H1 (cell line): ENCODE data around the gene SLFNL1. TPM values are rescaled to one million over a fixed set of nuclear protein-coding genes. Genes with fewer than 3 reads are reported as not detected.

Experiments
- CTCF ChIA-PET: fragments of 300-600 bp; sonication (Branson Sonifier 250); formaldehyde crosslinking; loops from one replicate; lab custom pipeline; 2021; ENCODE audit not compliant: partially characterized antibody; lab: Charles Lee
- POLR2A ChIA-PET: fragments of 300-600 bp; sonication (Branson Sonifier 250); formaldehyde crosslinking; loops from one replicate; lab custom pipeline; 2021; ENCODE audit warnings: inconsistent platforms; ENCODE audit not compliant: partially characterized antibody; lab: Charles Lee
- DNase-seq, 2 experiments: peaks; one replicate each; pipeline versions ENCODE4 v3.0.0 to v3.0.0-alpha.2; 2010 to 2022; ENCODE audit warnings: low spot score in 2 of 2, low read depth in 1 of 2, mixed read lengths in 1 of 2
- FAIRE-seq: peaks from 2 replicates; lab custom pipeline; 2011; peaks lifted over from hg19 to GRCh38; lab: Jason Lieb, UNC
- H2AFZ ChIP-seq: 2 replicates; pipeline ENCODE4 v1.8.1; 2012; ENCODE audit warnings: low read length, inconsistent platforms
- H2AK5ac ChIP-seq: 2 replicates; pipeline ENCODE4 v1.6.1; 2013; ENCODE audit warnings: low read depth, low read length
- H2BK120ac ChIP-seq: replicated peaks from 2 replicates; pipeline ENCODE3; 2013; ENCODE audit warnings: low read depth, low read length, inconsistent platforms
- H2BK12ac ChIP-seq: 2 replicates; pipeline ENCODE4 v1.6.1; 2013; ENCODE audit warnings: low read depth, low read length
- H2BK15ac ChIP-seq: 2 replicates; pipeline ENCODE4 v1.6.1; 2013; ENCODE audit warnings: low read length
- H2BK20ac ChIP-seq: 2 replicates; pipeline ENCODE4 v1.6.1; 2013; ENCODE audit warnings: low read length
- H2BK5ac ChIP-seq: 2 replicates; pipeline ENCODE4 v1.6.1; 2013; ENCODE audit warnings: low read depth, low read length
- H3K14ac ChIP-seq: 2 replicates; pipeline ENCODE4 v1.6.1; 2013; ENCODE audit warnings: inconsistent platforms; ENCODE audit not compliant: insufficient read length
- H3K18ac ChIP-seq: 2 replicates; pipeline ENCODE4 v1.6.1; 2013; ENCODE audit warnings: low read length; ENCODE audit errors: extremely low read depth
- H3K23ac ChIP-seq: 2 replicates; pipeline ENCODE4 v1.6.1; 2013; ENCODE audit warnings: inconsistent platforms; ENCODE audit not compliant: insufficient read length
- H3K23me2 ChIP-seq: 2 replicates; pipeline ENCODE4 v1.6.1; 2013; ENCODE audit warnings: low read depth, low read length
- H3K27ac ChIP-seq: 2 replicates; pipeline ENCODE4 v1.6.1; 2011; ENCODE audit warnings: low read depth, low read length, inconsistent platforms
- H3K27me3 ChIP-seq, 4 experiments: replicated peaks in 1 of 4; 1 replicate in 1 of 4; 2 replicates in 3 of 4; pipeline versions ENCODE4 v1.6.1 to v1.8.1; 2011 to 2013; ENCODE audit warnings: low read length in 3 of 4, mild to moderate bottlenecking in 3 of 4, inconsistent platforms in 2 of 4, mixed read lengths in 2 of 4, moderate library complexity in 1 of 4; ENCODE audit not compliant: control insufficient read depth in 3 of 4, insufficient read depth in 3 of 4; ENCODE audit errors: extremely low read depth in 1 of 4
- H3K36me3 ChIP-seq, 4 experiments: 2 replicates each; pipeline versions ENCODE4 v1.6.1 to v1.8.1; 2011 to 2013; ENCODE audit warnings: mild to moderate bottlenecking in 4 of 4, low read length in 3 of 4, moderate library complexity in 2 of 4, control low read depth in 1 of 4, inconsistent platforms in 1 of 4; ENCODE audit not compliant: insufficient read depth in 4 of 4, control insufficient read depth in 2 of 4
- H3K4ac ChIP-seq: replicated peaks from 2 replicates; pipeline ENCODE3; 2013; ENCODE audit warnings: low read length, low read depth, mixed read lengths, inconsistent platforms; ENCODE audit not compliant: insufficient read length
- H3K4me1 ChIP-seq, 4 experiments: replicated peaks in 1 of 4; 1 replicate in 1 of 4; 2 replicates in 3 of 4; pipeline versions ENCODE4 v1.6.1 to v1.8.1; 2011 to 2013; ENCODE audit warnings: low read length in 3 of 4, inconsistent platforms in 2 of 4, mixed read lengths in 1 of 4; ENCODE audit not compliant: insufficient read depth in 4 of 4, control insufficient read depth in 3 of 4
- H3K4me2 ChIP-seq, 2 experiments: 2 replicates each; pipeline versions ENCODE4 v1.6.1 to v1.8.1; 2011 to 2013; ENCODE audit warnings: low read depth in 2 of 2, low read length in 2 of 2, control low read depth in 1 of 2, inconsistent platforms in 1 of 2, mild to moderate bottlenecking in 1 of 2; ENCODE audit not compliant: insufficient read depth in 1 of 2
- H3K4me3 ChIP-seq, 4 experiments: fragments of 200-600, 300-600 bp in 1 of 4; sonication (generic), shearing (Covaris generic), sonication (Bioruptor Twin) in 1 of 4; 2 replicates each; pipeline versions ENCODE4 v1.5.1 to v1.8.1; 2011 to 2016; ENCODE audit warnings: low read length in 4 of 4, low read depth in 3 of 4, control low read depth in 2 of 4, inconsistent platforms in 2 of 4, mild to moderate bottlenecking in 2 of 4, mixed read lengths in 1 of 4, moderate library complexity in 1 of 4; ENCODE audit not compliant: insufficient read depth in 2 of 4; ENCODE audit errors: extremely low read depth in 1 of 4
- H3K56ac ChIP-seq: replicated peaks from 2 replicates; pipeline ENCODE3; 2013; ENCODE audit warnings: low read depth, mild to moderate bottlenecking, mixed read lengths, low read length, inconsistent platforms; ENCODE audit not compliant: insufficient read length
- H3K79me1 ChIP-seq: 2 replicates; pipeline ENCODE4 v1.6.1; 2013; ENCODE audit warnings: low read depth, low read length, control low read depth
- H3K79me2 ChIP-seq, 2 experiments: 2 replicates each; pipeline versions ENCODE4 v1.6.1 to v1.8.1; 2012 to 2013; ENCODE audit warnings: low read length in 2 of 2, mild to moderate bottlenecking in 2 of 2, inconsistent platforms in 1 of 2; ENCODE audit not compliant: insufficient read depth in 2 of 2, control insufficient read depth in 1 of 2
- H3K9ac ChIP-seq, 4 experiments: replicated peaks in 1 of 4; 1 replicate in 1 of 4; 2 replicates in 3 of 4; pipeline versions ENCODE4 v1.6.1 to v1.8.1; 2011 to 2013; ENCODE audit warnings: low read depth in 3 of 4, low read length in 3 of 4, control low read depth in 2 of 4, mild to moderate bottlenecking in 2 of 4, moderate library complexity in 2 of 4, inconsistent platforms in 1 of 4; ENCODE audit errors: extremely low read depth in 1 of 4
- H3K9me3 ChIP-seq, 2 experiments: 2 replicates each; pipeline versions ENCODE4 v1.6.1 to v1.8.1; 2012 to 2013; ENCODE audit warnings: mild to moderate bottlenecking in 2 of 2, moderate library complexity in 2 of 2, control low read depth in 1 of 2, inconsistent platforms in 1 of 2, low read depth in 1 of 2, low read length in 1 of 2, mixed read lengths in 1 of 2; ENCODE audit not compliant: insufficient read depth in 2 of 2
- H4K20me1 ChIP-seq, 2 experiments: replicated peaks in 1 of 2; 2 replicates each; pipeline versions ENCODE3 to v1.8.1; 2011 to 2013; ENCODE audit warnings: inconsistent platforms in 2 of 2, low read length in 2 of 2, mild to moderate bottlenecking in 1 of 2; ENCODE audit not compliant: insufficient read depth in 2 of 2, control insufficient read depth in 1 of 2
- H4K5ac ChIP-seq: 2 replicates; pipeline ENCODE4 v1.6.1; 2013; ENCODE audit warnings: low read length, low read depth, mixed read lengths, inconsistent platforms; ENCODE audit not compliant: insufficient read length
- H4K8ac ChIP-seq: 2 replicates; pipeline ENCODE4 v1.8.0; 2013; ENCODE audit warnings: mild to moderate bottlenecking, moderate library complexity, low read length, inconsistent platforms; ENCODE audit not compliant: insufficient read depth; ENCODE audit errors: extremely low read depth
- H4K91ac ChIP-seq: replicated peaks from 2 replicates; pipeline ENCODE3; 2013; ENCODE audit warnings: low read length, mixed read lengths, inconsistent platforms; ENCODE audit not compliant: insufficient read length
- CREB1 ChIP-seq: IDR thresholded peaks from 2 replicates; pipeline ENCODE4 v1.6.1; 2012; ENCODE audit warnings: inconsistent platforms
- HDAC2 ChIP-seq, 2 experiments: fragments of 300-600 bp in 1 of 2; sonication (generic) in 1 of 2; IDR thresholded peaks; 2 replicates each; pipeline ENCODE4 v1.6.1; 2011 to 2012; ENCODE audit warnings: low read depth in 2 of 2, low read length in 2 of 2, mild to moderate bottlenecking in 2 of 2, moderate library complexity in 2 of 2, borderline replicate concordance in 1 of 2, inconsistent platforms in 1 of 2
- KDM5A ChIP-seq: fragments of 200-600 bp; IDR thresholded peaks from 2 replicates; pipeline ENCODE4 v1.7.1; 2012; ENCODE audit warnings: mild to moderate bottlenecking, low read length, inconsistent platforms, mixed read lengths
- NRF1 ChIP-seq: IDR thresholded peaks from 2 replicates; pipeline ENCODE4 v1.6.1; 2011; ENCODE audit warnings: mild to moderate bottlenecking, low read depth, low read length, improper control_type of control experiment
- POLR2A ChIP-seq, 2 experiments: IDR thresholded peaks; 1 replicate in 1 of 2; 2 replicates in 1 of 2; pipeline ENCODE4 v1.6.1; 2011; ENCODE audit warnings: low read depth in 2 of 2, low read length in 2 of 2, mild to moderate bottlenecking in 2 of 2; ENCODE audit errors: control extremely low read depth in 1 of 2
- SIN3A ChIP-seq, 2 experiments: IDR thresholded peaks in 1 of 2; conservative IDR thresholded peaks in 1 of 2; 2 replicates each; pipeline ENCODE4 v1.6.1; 2011 to 2012; ENCODE audit warnings: low read length in 2 of 2, improper control_type of control experiment in 1 of 2, low read depth in 1 of 2, mild to moderate bottlenecking in 1 of 2
- SP4 ChIP-seq: IDR thresholded peaks from 2 replicates; pipeline ENCODE4 v1.6.1; 2012; ENCODE audit warnings: low read length, inconsistent platforms
- YY1 ChIP-seq: IDR thresholded peaks from 2 replicates; pipeline ENCODE4 v1.6.1; 2011; ENCODE audit warnings: low read depth, mild to moderate bottlenecking, low read length
- ZNF274 ChIP-seq: IDR thresholded peaks from 2 replicates; pipeline ENCODE4 v1.7.0; 2012; ENCODE audit warnings: low read length, borderline replicate concordance; ENCODE audit errors: extremely low read depth
- WGBS, 2 experiments: shearing (Covaris generic) in 1 of 2; methylation state at CpG; one replicate each; pipeline versions ENCODE4 v1.1.6 to v1.1.7; 2013 to 2015; ENCODE audit warnings: low lambda C conversion rate in 2 of 2, mixed read lengths in 2 of 2, inconsistent platforms in 1 of 2, low coverage in 1 of 2, missing lambda C conversion rate in 1 of 2; ENCODE audit not compliant: insufficient replicate concordance in 2 of 2, insufficient coverage in 1 of 2, insufficient read length in 1 of 2; ENCODE audit errors: extremely low coverage in 1 of 2, missing lambda C conversion rate in 1 of 2; 5-methylcytosine and 5-hydroxymethylcytosine counted together
- polyA plus RNA-seq, 7 experiments: library from polyadenylated mRNA; depleted of rRNA in 3 of 7; stranded (reverse) in 5 of 7; unstranded in 2 of 7; fragments of >200 nt in 5 of 7; fragments of 200-250 nt in 2 of 7; gene quantifications; 1 replicate in 5 of 7; 2 replicates in 1 of 7; 4 replicates in 1 of 7; pipeline versions ENCODE4 v1.2.1 to v1.2.3, GENCODE V29; 2011 to 2013; ENCODE audit warnings: missing spikeins in 2 of 7, mixed read lengths in 2 of 7
- total RNA-seq: library from RNA; stranded (reverse); fragmentation: NEBNext Ultra II Directional; extraction: Animal tissue kit (Norgen Biotek cat#: 25700); gene quantifications from 2 replicates; pipeline ENCODE4 v1.2.1, GENCODE V29; 2021
- TF ChIP-seq, protein P1 (sequence below): IDR thresholded peaks from 2 replicates; pipeline ENCODE4 v1.6.1; 2012; ENCODE audit warnings: low read length, inconsistent platforms
- TF ChIP-seq, protein P2 (sequence below): IDR thresholded peaks from 2 replicates; pipeline ENCODE4 v1.6.1; 2011; ENCODE audit warnings: low read length, improper control_type of control experiment

The SLFNL1 gene
- total and polyA plus RNA-seq, 2 of the 8 experiments (the other 6 are each of a cell fraction or from before 2014, with no cell fraction given), result not detected

DNA sequence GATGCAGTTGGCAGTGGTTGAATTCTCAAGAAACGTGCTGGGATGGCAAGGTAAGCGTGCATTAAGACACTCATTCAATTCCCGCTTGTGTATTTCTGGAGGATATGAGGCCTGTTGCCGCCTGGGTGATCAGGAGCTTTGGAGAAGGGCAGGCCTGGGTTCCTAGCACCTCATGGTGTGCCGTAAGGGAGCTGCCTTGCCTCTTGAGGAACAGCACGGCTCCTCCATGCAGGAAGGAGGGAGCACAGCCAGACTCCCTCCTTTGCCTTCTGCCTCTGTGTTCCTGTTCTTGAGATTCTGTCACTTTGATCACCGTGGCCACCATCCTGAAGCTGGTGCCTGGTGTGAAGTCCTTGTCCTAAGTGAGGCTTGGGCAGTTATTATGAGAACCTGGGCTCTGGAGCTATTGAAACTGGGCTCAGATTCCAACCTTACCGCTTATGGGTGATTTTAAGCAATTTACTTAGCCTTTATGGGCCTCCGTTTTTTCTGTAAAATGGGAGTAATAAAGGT is 18.3 kb downstream of the SLFNL1 start:
- no peak overlapping the region for H2BK120ac ChIP-seq
- H4K20me1 ChIP-seq, result peaks cover 0 to 14% of the 10 kb centered on the region in 2 experiments
- no peak overlapping the region for H2BK15ac ChIP-seq
- H3K27ac ChIP-seq, result no peak overlapping the region
- H3K56ac ChIP-seq, result no peak overlapping the region
- no peak overlapping the region for H2AFZ ChIP-seq
- H3K79me1 ChIP-seq, result peaks cover 5% of the 10 kb centered on the region; the same call in 1 of the 2 replicates
- no peak overlapping the region for H3K9ac ChIP-seq
- H4K8ac ChIP-seq, result no peak overlapping the region
- 93% methylated on average over 9 of the region's 9 CpGs; no CpG with 5 or more reads in 1 of the 2 experiments for WGBS, 2 experiments
- no peaks in the 10 kb centered on the region for H3K27me3 ChIP-seq
- H3K36me3 ChIP-seq, result peaks cover 50 to 96% (median 88%) of the 10 kb centered on the region in 4 experiments
- H2AK5ac ChIP-seq, result no peak overlapping the region
- ChIA-PET POLR2A (interaction anchor here (1.4 to 4.6 kb wide), 5 partner anchors 13 to 23 kb away, joined by 4 to 17 read pairs (median 10); partner anchors contain the start of genes CTPS1 and SLFNL1), CTCF (interaction anchor here (1.0 to 1.7 kb wide), 9 partner anchors 10 to 374 kb away, joined by 3 to 5 read pairs (median 4); partner anchors contain the start of gene CTPS1)
- H3K23me2 ChIP-seq, result no peaks in the 10 kb centered on the region
- no peak overlapping the region for H3K4me3 ChIP-seq
- H3K14ac ChIP-seq, result no peak overlapping the region
- no peak for FAIRE-seq
- no peak overlapping the region for H3K4me2 ChIP-seq
- H3K4ac ChIP-seq, result no peak overlapping the region
- DNase-seq, result no peak
- H3K4me1 ChIP-seq, result no peaks in the 10 kb centered on the region
- no peaks in the 10 kb centered on the region for H3K9me3 ChIP-seq
- no peak overlapping the region for H4K5ac ChIP-seq
- H2BK12ac ChIP-seq, result no peak overlapping the region
- H2BK5ac ChIP-seq, result no peak overlapping the region
- no peak overlapping the region for H3K18ac ChIP-seq
- H3K23ac ChIP-seq, result no peak overlapping the region
- H4K91ac ChIP-seq, result no peak overlapping the region
- H3K79me2 ChIP-seq, result no peaks in the 10 kb centered on the region
- no peak overlapping the region for H2BK20ac ChIP-seq
- TF ChIP-seq HDAC2 (IDR thresholded peaks at IDR 0.05; ENCODE audit: borderline replicate concordance in 1 of 2, low read depth in 2 of 2, low read length in 2 of 2) (no peak), CREB1 (no peak), NRF1 (no peak), ZNF274 (no peak), SIN3A (conservative IDR thresholded peaks at IDR 0.05 in 1 of 2, IDR thresholded peaks at IDR 0.05 in 1 of 2; ENCODE audit: low read depth in 1 of 2, low read length in 2 of 2) (no peak), POLR2A (IDR thresholded peaks at IDR 0.05; ENCODE audit: control extremely low read depth in 1 of 2, low read depth in 2 of 2, low read length in 2 of 2) (no peak), KDM5A (no peak), SP4 (no peak), YY1 (no peak)
- TF ChIP-seq, protein P1, sequence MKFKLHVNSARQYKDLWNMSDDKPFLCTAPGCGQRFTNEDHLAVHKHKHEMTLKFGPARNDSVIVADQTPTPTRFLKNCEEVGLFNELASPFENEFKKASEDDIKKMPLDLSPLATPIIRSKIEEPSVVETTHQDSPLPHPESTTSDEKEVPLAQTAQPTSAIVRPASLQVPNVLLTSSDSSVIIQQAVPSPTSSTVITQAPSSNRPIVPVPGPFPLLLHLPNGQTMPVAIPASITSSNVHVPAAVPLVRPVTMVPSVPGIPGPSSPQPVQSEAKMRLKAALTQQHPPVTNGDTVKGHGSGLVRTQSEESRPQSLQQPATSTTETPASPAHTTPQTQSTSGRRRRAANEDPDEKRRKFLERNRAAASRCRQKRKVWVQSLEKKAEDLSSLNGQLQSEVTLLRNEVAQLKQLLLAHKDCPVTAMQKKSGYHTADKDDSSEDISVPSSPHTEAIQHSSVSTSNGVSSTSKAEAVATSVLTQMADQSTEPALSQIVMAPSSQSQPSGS, result no peak
- TF ChIP-seq, protein P2, sequence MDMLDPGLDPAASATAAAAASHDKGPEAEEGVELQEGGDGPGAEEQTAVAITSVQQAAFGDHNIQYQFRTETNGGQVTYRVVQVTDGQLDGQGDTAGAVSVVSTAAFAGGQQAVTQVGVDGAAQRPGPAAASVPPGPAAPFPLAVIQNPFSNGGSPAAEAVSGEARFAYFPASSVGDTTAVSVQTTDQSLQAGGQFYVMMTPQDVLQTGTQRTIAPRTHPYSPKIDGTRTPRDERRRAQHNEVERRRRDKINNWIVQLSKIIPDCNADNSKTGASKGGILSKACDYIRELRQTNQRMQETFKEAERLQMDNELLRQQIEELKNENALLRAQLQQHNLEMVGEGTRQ, result no peak
